HG03342 (cell line): ENCODE measurements around the gene RRP1.
"Not testable (repeated sequence)": the region's sequence is repeated elsewhere in the genome, so short reads cannot be mapped to it uniquely, and the experiment has no call there.

ENCODE experiments used
- ATAC-seq: cut with Tn5 transposase; IDR thresholded peaks from one replicate; pipeline ENCODE4 v1.9.1; 2021; ENCODE audit warnings: mild to moderate bottlenecking, moderate library complexity; ENCODE audit not compliant: unreplicated experiment

The RRP1 gene

GRCh38 chr21:43834146-43834905, 44.9 kb downstream of the RRP1 start:
- no peak for ATAC-seq

GRCh38 chr21:43835050-43835449, 45.7 kb downstream of the RRP1 start:
- no peak for ATAC-seq

GRCh38 chr21:43835861-43836260, 46.5 kb downstream of the RRP1 start:
- ATAC-seq = no peak

GRCh38 chr21:43836616-43837015, 47.2 kb downstream of the RRP1 start:
- ATAC-seq = no peak

- no peak for ATAC-seq
Measured at GRCh38 chr21:43840259-43840658, 50.9 kb downstream of the RRP1 start.

- ATAC-seq = no peak
Measured at GRCh38 chr21:43842742-43843141, 53.4 kb downstream of the RRP1 start.

- ATAC-seq = not testable (repeated sequence)
Measured at GRCh38 chr21:43844906-43845305, 55.5 kb downstream of the RRP1 start.

GRCh38 chr21:43845386-43845785, 56.0 kb downstream of the RRP1 start:
- no peak for ATAC-seq

GRCh38 chr21:43846430-43846829, 57.1 kb downstream of the RRP1 start:
- no peak for ATAC-seq

GRCh38 chr21:43847301-43847700, 57.9 kb downstream of the RRP1 start:
- ATAC-seq = no peak

GRCh38 chr21:43848771-43849170, 59.4 kb downstream of the RRP1 start:
- ATAC-seq = no peak

- ATAC-seq = no peak
Measured at GRCh38 chr21:43849532-43850299, 60.3 kb downstream of the RRP1 start.

- ATAC-seq = no peak
Measured at GRCh38 chr21:43850728-43851295, 61.4 kb downstream of the RRP1 start.

GRCh38 chr21:43851593-43851992, 62.2 kb downstream of the RRP1 start:
- ATAC-seq = no peak

- no peak for ATAC-seq
Measured at GRCh38 chr21:43853851-43854772, 64.7 kb downstream of the RRP1 start.
